PFSK-1 (cell line): Measurements from ENCODE around the gene CEMIP.

ENCODE experiments used
- FOXP2 ChIP-seq: optimal IDR thresholded peaks from 2 replicates; pipeline ENCODE3; 2011; ENCODE audit warnings: borderline replicate concordance, control low read depth, inconsistent platforms; ENCODE audit not compliant: insufficient read depth; ENCODE audit errors: extremely low read length, extremely low read depth
- POLR2AphosphoS5 ChIP-seq: IDR thresholded peaks from 2 replicates; pipeline ENCODE4 v1.6.1; 2012; ENCODE audit warnings: low read depth, mild to moderate bottlenecking, control low read depth, low read length, moderate library complexity
- SIN3A ChIP-seq: IDR thresholded peaks from 2 replicates; pipeline ENCODE4 v1.6.1; 2012; ENCODE audit warnings: mild to moderate bottlenecking, low read length, moderate library complexity, borderline replicate concordance; ENCODE audit not compliant: insufficient read depth
- TAF1 ChIP-seq: IDR thresholded peaks from 2 replicates; pipeline ENCODE4 v1.6.1; 2012; ENCODE audit warnings: low read length, control low read depth, borderline replicate concordance; ENCODE audit not compliant: insufficient read depth
- TF ChIP-seq, protein P1 (sequence below), 2 experiments: IDR thresholded peaks; 2 replicates each; pipeline versions ENCODE4 v1.6.1 to v1.8.0; 2011 to 2012; ENCODE audit warnings: low read depth in 2 of 2, low read length in 2 of 2, control low read depth in 1 of 2, inconsistent platforms in 1 of 2, mild to moderate bottlenecking in 1 of 2, moderate library complexity in 1 of 2; ENCODE audit not compliant: insufficient read depth in 1 of 2

Gene CEMIP

DNA sequence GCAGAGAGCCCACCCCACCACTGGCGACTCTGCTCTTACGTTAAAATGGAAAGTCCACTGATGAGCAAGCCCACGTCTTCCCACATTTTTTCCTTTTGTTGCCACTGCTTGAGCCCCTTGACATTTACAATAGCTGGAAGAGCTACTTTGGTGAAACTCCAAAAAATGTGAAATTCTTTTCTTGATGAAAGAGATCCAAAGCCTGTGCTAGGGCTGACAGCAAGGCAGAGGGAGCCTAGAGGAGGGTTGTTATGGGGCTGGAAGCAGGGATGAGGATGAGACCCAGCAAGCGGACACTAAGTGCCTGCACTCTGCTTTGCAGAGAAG is 97.1 kb downstream of the CEMIP start:
- TF ChIP-seq POLR2AphosphoS5 (no peak), TAF1 (no peak), FOXP2 (no peak), SIN3A (no peak)
- TF ChIP-seq, protein P1, sequence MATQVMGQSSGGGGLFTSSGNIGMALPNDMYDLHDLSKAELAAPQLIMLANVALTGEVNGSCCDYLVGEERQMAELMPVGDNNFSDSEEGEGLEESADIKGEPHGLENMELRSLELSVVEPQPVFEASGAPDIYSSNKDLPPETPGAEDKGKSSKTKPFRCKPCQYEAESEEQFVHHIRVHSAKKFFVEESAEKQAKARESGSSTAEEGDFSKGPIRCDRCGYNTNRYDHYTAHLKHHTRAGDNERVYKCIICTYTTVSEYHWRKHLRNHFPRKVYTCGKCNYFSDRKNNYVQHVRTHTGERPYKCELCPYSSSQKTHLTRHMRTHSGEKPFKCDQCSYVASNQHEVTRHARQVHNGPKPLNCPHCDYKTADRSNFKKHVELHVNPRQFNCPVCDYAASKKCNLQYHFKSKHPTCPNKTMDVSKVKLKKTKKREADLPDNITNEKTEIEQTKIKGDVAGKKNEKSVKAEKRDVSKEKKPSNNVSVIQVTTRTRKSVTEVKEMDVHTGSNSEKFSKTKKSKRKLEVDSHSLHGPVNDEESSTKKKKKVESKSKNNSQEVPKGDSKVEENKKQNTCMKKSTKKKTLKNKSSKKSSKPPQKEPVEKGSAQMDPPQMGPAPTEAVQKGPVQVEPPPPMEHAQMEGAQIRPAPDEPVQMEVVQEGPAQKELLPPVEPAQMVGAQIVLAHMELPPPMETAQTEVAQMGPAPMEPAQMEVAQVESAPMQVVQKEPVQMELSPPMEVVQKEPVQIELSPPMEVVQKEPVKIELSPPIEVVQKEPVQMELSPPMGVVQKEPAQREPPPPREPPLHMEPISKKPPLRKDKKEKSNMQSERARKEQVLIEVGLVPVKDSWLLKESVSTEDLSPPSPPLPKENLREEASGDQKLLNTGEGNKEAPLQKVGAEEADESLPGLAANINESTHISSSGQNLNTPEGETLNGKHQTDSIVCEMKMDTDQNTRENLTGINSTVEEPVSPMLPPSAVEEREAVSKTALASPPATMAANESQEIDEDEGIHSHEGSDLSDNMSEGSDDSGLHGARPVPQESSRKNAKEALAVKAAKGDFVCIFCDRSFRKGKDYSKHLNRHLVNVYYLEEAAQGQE (IDR thresholded peaks at IDR 0.05; ENCODE audit: insufficient read depth in 1 of 2, low read depth in 2 of 2, low read length in 2 of 2): no peak

DNA sequence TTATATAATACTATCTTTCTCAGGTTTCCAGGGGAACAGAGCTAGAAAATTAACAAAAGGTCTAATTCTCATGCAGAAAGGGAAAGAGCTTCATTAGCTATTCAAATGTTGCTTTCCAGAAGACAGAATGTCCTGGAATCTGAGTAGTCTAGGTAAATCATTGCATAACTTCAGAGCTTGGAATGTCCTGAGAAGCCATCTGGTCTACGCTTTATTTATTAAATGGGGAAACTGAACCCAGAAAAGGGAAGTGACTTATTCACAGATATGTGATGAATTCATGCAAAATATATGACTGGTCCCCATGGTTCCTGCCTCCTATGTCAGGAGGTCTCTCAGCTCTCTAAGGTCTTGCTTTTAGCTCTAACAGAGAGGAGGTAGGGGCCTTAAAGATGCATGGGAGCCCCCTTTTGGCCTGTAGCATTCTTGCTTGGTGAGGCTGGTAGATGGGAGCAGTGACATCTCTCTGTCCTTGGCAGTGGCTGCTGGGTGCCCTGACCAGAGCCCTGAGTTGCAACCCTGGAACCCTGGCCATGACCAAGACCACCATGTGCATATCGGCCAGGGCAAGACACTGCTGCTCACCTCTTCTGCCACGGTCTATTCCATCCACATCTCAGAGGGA is 99.2 kb downstream of the CEMIP start:
- no peak for TF ChIP-seq POLR2AphosphoS5
- no peak for TF ChIP-seq FOXP2
- no peak for TF ChIP-seq SIN3A
- TF ChIP-seq TAF1: no peak
- TF ChIP-seq, protein P1 (IDR thresholded peaks at IDR 0.05; ENCODE audit: insufficient read depth in 1 of 2, low read depth in 2 of 2, low read length in 2 of 2): no peak

DNA sequence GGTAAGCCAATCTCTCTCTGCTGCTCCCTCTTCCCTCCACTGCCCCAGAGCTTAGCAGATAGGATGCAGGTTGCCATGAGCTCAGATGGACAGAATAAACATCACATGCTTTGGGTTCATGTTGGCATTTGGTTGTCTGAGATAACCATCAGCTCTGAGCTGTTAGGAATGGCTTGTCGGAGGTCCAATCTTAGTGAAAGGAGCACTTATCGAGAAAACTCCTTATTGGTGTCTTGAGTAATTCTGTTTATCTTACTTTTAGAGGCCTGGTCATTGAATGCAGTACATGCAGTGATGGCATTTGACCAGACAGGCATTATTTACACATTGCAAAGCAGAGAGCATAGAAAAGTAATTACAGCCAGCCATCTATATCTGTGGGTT is 99.7 kb downstream of the CEMIP start:
- no peak for TF ChIP-seq FOXP2
- TF ChIP-seq SIN3A: no peak
- TF ChIP-seq POLR2AphosphoS5: no peak
- TF ChIP-seq, protein P1 (IDR thresholded peaks at IDR 0.05; ENCODE audit: insufficient read depth in 1 of 2, low read depth in 2 of 2, low read length in 2 of 2): no peak
- TF ChIP-seq TAF1: no peak

DNA sequence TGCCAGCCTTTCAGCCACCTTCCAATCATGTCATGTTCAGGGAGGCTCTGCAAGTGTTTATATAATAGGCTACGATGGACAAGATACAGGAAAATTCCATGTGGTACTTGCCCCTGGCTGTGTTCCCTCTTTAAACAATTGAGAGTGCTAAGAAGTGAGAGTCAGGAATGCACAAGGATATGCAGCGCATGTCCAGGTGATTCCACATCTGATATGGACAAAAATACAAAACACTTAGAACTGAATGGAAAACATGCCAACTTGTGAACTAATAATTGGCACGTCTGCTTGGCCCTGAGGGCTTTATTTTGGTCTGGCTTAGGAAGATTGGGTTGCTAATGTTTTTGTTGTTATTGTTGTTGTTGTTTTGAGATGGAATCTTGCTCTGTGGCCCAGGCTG is 100.9 kb downstream of the CEMIP start:
- TF ChIP-seq POLR2AphosphoS5: no peak
- TF ChIP-seq FOXP2: no peak
- no peak for TF ChIP-seq SIN3A
- TF ChIP-seq, protein P1 (IDR thresholded peaks at IDR 0.05; ENCODE audit: insufficient read depth in 1 of 2, low read depth in 2 of 2, low read length in 2 of 2): no peak
- TF ChIP-seq TAF1: no peak

DNA sequence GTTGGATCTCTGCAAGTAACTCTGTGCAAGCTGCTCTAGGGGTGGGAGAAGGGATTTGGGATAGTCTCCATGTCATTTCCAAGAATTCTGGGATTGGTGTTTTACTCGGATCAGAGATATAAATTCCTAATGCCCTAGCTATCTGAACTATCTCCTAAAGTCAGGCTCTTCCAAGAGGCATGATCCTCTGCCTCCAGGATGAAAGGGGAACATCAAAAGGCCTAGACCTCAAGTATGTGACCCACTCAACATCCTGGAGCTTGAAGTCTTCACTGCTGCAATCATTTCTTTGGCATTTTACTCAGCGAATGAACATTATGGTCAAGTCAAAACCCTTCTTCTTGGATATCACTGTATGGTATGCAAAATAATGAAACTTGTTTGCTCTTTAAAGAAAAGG is 104.5 kb downstream of the CEMIP start:
- TF ChIP-seq SIN3A: no peak
- TF ChIP-seq, protein P1 (IDR thresholded peaks at IDR 0.05; ENCODE audit: insufficient read depth in 1 of 2, low read depth in 2 of 2, low read length in 2 of 2): no peak
- no peak for TF ChIP-seq FOXP2
- TF ChIP-seq TAF1: no peak
- TF ChIP-seq POLR2AphosphoS5: no peak
